ENCODE measurements around the gene DYNLRB1.

DYNLRB1 gene

GRCh38 chr20:34586488-34587163 lies 70.4 kb downstream of the DYNLRB1 start:
- Histone ChIP-seq H3K4me3 (ENCODE audit: low read length) (no peak overlapping the region), H3K4me1 (ENCODE audit: control insufficient read depth, insufficient read depth, low read length) (no peaks in the 10 kb centered on the region), H3K27me3 (ENCODE audit: control insufficient read depth, insufficient read depth, low read length) (0 out of 2 replicates have a peak, but pooled peaks cover 1% of the 10 kb centered on the region), H3K9me3 (ENCODE audit: control insufficient read depth, insufficient read depth, low read length) (no peaks in the 10 kb centered on the region), H3K36me3 (ENCODE audit: control insufficient read depth, insufficient read depth, low read length) (0 out of 2 replicates have a peak, but pooled peaks cover 2% of the 10 kb centered on the region), H3K27ac (ENCODE audit: low read length) (no peak overlapping the region)
- DNase-seq (ENCODE audit: low read depth, low spot score), result no peak
- no CpG with 5 or more reads among the region's 9 CpGs for WGBS (ENCODE audit: insufficient coverage, insufficient read length)
